NCI-H748 treated with DMSO at 0.1 percent for 48 hours (cell line): Measurements from ENCODE around the gene DYNLL2.
"Not testable (repeated sequence)": the region's sequence is repeated elsewhere in the genome, so short reads cannot be mapped to it uniquely, and the experiment has no call there.

Experiments used
- DNase-seq: peaks from one replicate; lab custom pipeline; 2025; lab: John Stamatoyannopoulos, UW

DYNLL2 gene

GRCh38 chr17:58082870-58083490 is at the start of gene DYNLL2:
DYNLL2 (plus strand) TSS chr17:58083419; CDS start chr17:58087091, 3,672 bp downstream.
- peak; percentile 73 for DNase-seq

GRCh38 chr17:58039975-58040374 is 43.2 kb upstream of the DYNLL2 start:
- DNase-seq: no peak

GRCh38 chr17:58040386-58040785 is 42.8 kb upstream of the DYNLL2 start:
- DNase-seq: no peak

GRCh38 chr17:58041161-58041560 is 42.1 kb upstream of the DYNLL2 start:
- DNase-seq: no peak

- DNase-seq: no peak
These were observed 39.7 kb upstream of the DYNLL2 start for GRCh38 chr17:58043221-58044181.

- not testable (repeated sequence) for DNase-seq
These were observed 39.0 kb upstream of the DYNLL2 start for GRCh38 chr17:58044256-58044655.

GRCh38 chr17:58046239-58047094 is 36.8 kb upstream of the DYNLL2 start:
- no peak for DNase-seq

GRCh38 chr17:58047376-58048150 is 35.7 kb upstream of the DYNLL2 start:
- no peak for DNase-seq

GRCh38 chr17:58049533-58049932 is 33.7 kb upstream of the DYNLL2 start:
- no peak for DNase-seq

- DNase-seq: no peak
These were observed 32.3 kb upstream of the DYNLL2 start for GRCh38 chr17:58050966-58051365.

- no peak for DNase-seq
These were observed 31.8 kb upstream of the DYNLL2 start for GRCh38 chr17:58051468-58051867.

- no peak for DNase-seq
These were observed 30.8 kb upstream of the DYNLL2 start for GRCh38 chr17:58052407-58052806.

GRCh38 chr17:58052945-58053715 is 30.1 kb upstream of the DYNLL2 start:
- DNase-seq: no peak

- DNase-seq: no peak
These were observed 28.6 kb upstream of the DYNLL2 start for GRCh38 chr17:58054641-58055040.

- no peak for DNase-seq
These were observed 26.7 kb upstream of the DYNLL2 start for GRCh38 chr17:58056476-58056875.

GRCh38 chr17:58059141-58059540 is 24.1 kb upstream of the DYNLL2 start:
- DNase-seq: peak; percentile 9

GRCh38 chr17:58060596-58061191 is 22.5 kb upstream of the DYNLL2 start:
- no peak for DNase-seq

- DNase-seq: no peak
These were observed 21.5 kb upstream of the DYNLL2 start for GRCh38 chr17:58061672-58062071.

- no peak for DNase-seq
These were observed 18.0 kb upstream of the DYNLL2 start for GRCh38 chr17:58065238-58065637.

- DNase-seq: no peak
These were observed 16.8 kb upstream of the DYNLL2 start for GRCh38 chr17:58066401-58066800.
